ENCODE measurements around the gene CFAP221. TPM values are rescaled to one million over a fixed set of nuclear protein-coding genes. Genes with fewer than 3 reads are reported as not detected.
A peak's percentile ranks its signal among the peaks of the same experiment; 100 is the strongest.

CFAP221 gene
- total RNA-seq, 1 donor from 2014 or later, result 26.3 TPM

GRCh38 chr2:119701352-119701751 lies 157.1 kb downstream of the CFAP221 start:
- TF ChIP-seq CTCF (IDR thresholded peaks at IDR 0.05), result no peak
- H3K27ac ChIP-seq, result no peak overlapping the region
- intact Hi-C loops (cut with DNase I), result no loop called here

GRCh38 chr2:119702203-119702917 lies 158.1 kb downstream of the CFAP221 start:
- intact Hi-C loops (cut with DNase I), result no loop called here
- H3K27ac ChIP-seq, result no peak overlapping the region

More at GRCh38 chr2:119701352-119701751, 157.1 kb downstream of the CFAP221 start:
- Histone ChIP-seq H3K9me3 (no peaks in the 10 kb centered on the region), H3K36me3 (no peaks in the 10 kb centered on the region), H3K4me3 (no peak overlapping the region), H3K4me1 (no peaks in the 10 kb centered on the region), H3K27me3 (no peaks in the 10 kb centered on the region)
- ATAC-seq, result no peak
- DNase-seq, result no peak

GRCh38 chr2:119702918-119703401 lies 158.7 kb downstream of the CFAP221 start:
- Histone ChIP-seq H3K9me3 (no peaks in the 10 kb centered on the region), H3K27me3 (no peaks in the 10 kb centered on the region), H3K4me1 (no peaks in the 10 kb centered on the region), H3K36me3 (no peaks in the 10 kb centered on the region), H3K27ac (no peak overlapping the region), H3K4me3 (no peak overlapping the region)
- peak; percentile 98 for TF ChIP-seq CTCF (IDR thresholded peaks at IDR 0.05)
- ATAC-seq, result peak; percentile 99
- intact Hi-C loops (cut with DNase I), result no loop called here
- peak; percentile 86 for DNase-seq

More at GRCh38 chr2:119702203-119702917, 158.1 kb downstream of the CFAP221 start:
- Histone ChIP-seq H3K36me3 (no peaks in the 10 kb centered on the region), H3K4me1 (no peaks in the 10 kb centered on the region), H3K27me3 (no peaks in the 10 kb centered on the region), H3K4me3 (no peak overlapping the region), H3K9me3 (no peaks in the 10 kb centered on the region)
- no peak for ATAC-seq
- DNase-seq, result no peak
- TF ChIP-seq CTCF (IDR thresholded peaks at IDR 0.05), result no peak

GRCh38 chr2:119703526-119703925 lies 159.3 kb downstream of the CFAP221 start:
- no peak for ATAC-seq
- intact Hi-C loops (cut with DNase I), result no loop called here

GRCh38 chr2:119704670-119705120 lies 160.4 kb downstream of the CFAP221 start:
- no peak for ATAC-seq
- Histone ChIP-seq H3K9me3 (no peaks in the 10 kb centered on the region), H3K27me3 (no peaks in the 10 kb centered on the region), H3K36me3 (no peaks in the 10 kb centered on the region), H3K4me3 (no peak overlapping the region), H3K27ac (no peak overlapping the region), H3K4me1 (no peaks in the 10 kb centered on the region)
- DNase-seq, result no peak
- no peak for TF ChIP-seq CTCF (IDR thresholded peaks at IDR 0.05)
- intact Hi-C loops (cut with DNase I), result no loop called here

More at GRCh38 chr2:119703526-119703925, 159.3 kb downstream of the CFAP221 start:
- H3K4me3 ChIP-seq, result no peak overlapping the region
- H3K27me3 ChIP-seq, result no peaks in the 10 kb centered on the region
- H3K27ac ChIP-seq, result no peak overlapping the region
- no peak for TF ChIP-seq CTCF (IDR thresholded peaks at IDR 0.05)
- no peaks in the 10 kb centered on the region for H3K4me1 ChIP-seq
- DNase-seq, result no peak
- H3K9me3 ChIP-seq, result no peaks in the 10 kb centered on the region
- H3K36me3 ChIP-seq, result no peaks in the 10 kb centered on the region

All from upper lobe of right lung (tissue), 1 donor.